Measurements from ENCODE around the gene OR5L2. TPM values are rescaled to one million over a fixed set of nuclear protein-coding genes. Genes with fewer than 3 reads are reported as not detected.

OR5L2 gene
- total RNA-seq, 1 experiment from 2014 or later: not detected

Other genes starting within 250 kb of the OR5L2 start
- not detected in 2 replicates for gene OR4C11, start 219.6 kb upstream of the OR5L2 start, total RNA-seq (2014; rRNA removed; shearing (Covaris generic))
- not detected in 2 replicates for gene OR4P4, start 192.1 kb upstream of the OR5L2 start, total RNA-seq (2014; rRNA removed; shearing (Covaris generic))
- not detected in 2 replicates for gene OR4S2, start 178.9 kb upstream of the OR5L2 start, total RNA-seq (2014; rRNA removed; shearing (Covaris generic))
- not detected in 2 replicates for gene OR4C6, start 165.0 kb upstream of the OR5L2 start, total RNA-seq (2014; rRNA removed; shearing (Covaris generic))
- gene OR5D13, start 53.8 kb upstream of the OR5L2 start, total RNA-seq (2014; rRNA removed; shearing (Covaris generic)): not detected in 2 replicates
- not detected in 2 replicates for gene OR5D14, start 31.7 kb upstream of the OR5L2 start, total RNA-seq (2014; rRNA removed; shearing (Covaris generic))
- gene OR5L1, start 15.9 kb upstream of the OR5L2 start, total RNA-seq (2014; rRNA removed; shearing (Covaris generic)): not detected in 2 replicates
- not detected in 2 replicates for gene OR5D18, start 7.6 kb upstream of the OR5L2 start, total RNA-seq (2014; rRNA removed; shearing (Covaris generic))
- not detected in 2 replicates for gene OR5D16, start 11.5 kb downstream of the OR5L2 start, total RNA-seq (2014; rRNA removed; shearing (Covaris generic))
- not detected in 2 replicates for gene TRIM51, start 56.1 kb downstream of the OR5L2 start, total RNA-seq (2014; rRNA removed; shearing (Covaris generic))
- gene OR5W2, start 87.4 kb downstream of the OR5L2 start, total RNA-seq (2014; rRNA removed; shearing (Covaris generic)): not detected in 2 replicates
- gene OR5I1, start 109.2 kb downstream of the OR5L2 start, total RNA-seq (2014; rRNA removed; shearing (Covaris generic)): not detected in 2 replicates
- not detected in 2 replicates for gene OR10AG1, start 142.7 kb downstream of the OR5L2 start, total RNA-seq (2014; rRNA removed; shearing (Covaris generic))
- gene OR5F1, start 167.4 kb downstream of the OR5L2 start, total RNA-seq (2014; rRNA removed; shearing (Covaris generic)): not detected in 2 replicates
- not detected in 2 replicates for gene OR5AS1, start 200.4 kb downstream of the OR5L2 start, total RNA-seq (2014; rRNA removed; shearing (Covaris generic))